Panc1 (cell line): Measurements from ENCODE around the gene GDF2. TPM values are rescaled to one million over a fixed set of nuclear protein-coding genes. Genes with fewer than 3 reads are reported as not detected.

ENCODE experiments used
- ATAC-seq: fragments of 200-7000 bp; cut with Tn5 transposase; 2 replicates; pipeline ENCODE4 v1.9.1; 2020; ENCODE audit warnings: mild to moderate bottlenecking, moderate library complexity
- BruUV-seq: library from RNA; stranded (reverse); fragments of 400-500 nt; replicated peaks from 2 replicates; lab custom pipeline; 2021; lab: Mats Ljungman, UMichigan
- CTCF ChIA-PET: fragments of 300-600 bp; sonication (Branson Sonifier 250); formaldehyde crosslinking; loops from one replicate; lab custom pipeline; 2022; ENCODE audit warnings: antibody characterized with exemption; lab: Charles Lee
- POLR2A ChIA-PET: fragments of 300-600 bp; sonication (Branson Sonifier 250); formaldehyde crosslinking; loops from one replicate; lab custom pipeline; 2022; ENCODE audit warnings: antibody characterized with exemption; lab: Charles Lee
- DNase-seq: peaks from one replicate; pipeline ENCODE4 v3.0.0-alpha.2; 2010; ENCODE audit warnings: low read depth, low spot score
- H3K27ac ChIP-seq: 2 replicates; pipeline ENCODE4 v1.5.1; 2011; ENCODE audit warnings: mild to moderate bottlenecking, low read length, inconsistent platforms
- H3K27me3 ChIP-seq: fragments of 200-500 bp; sonication (Bioruptor generic); 2 replicates; pipeline ENCODE4 v1.6.0; 2014; ENCODE audit warnings: low read length, inconsistent platforms; ENCODE audit not compliant: control insufficient read depth, insufficient read depth
- H3K36me3 ChIP-seq: fragments of 200-500 bp; sonication (Bioruptor generic); 2 replicates; pipeline ENCODE4 v1.5.1; 2014; ENCODE audit warnings: inconsistent platforms, mild to moderate bottlenecking, low read length, moderate library complexity; ENCODE audit not compliant: control insufficient read depth, insufficient read depth
- H3K4me1 ChIP-seq: 2 replicates; pipeline ENCODE4 v1.5.1; 2011; ENCODE audit warnings: inconsistent platforms, mild to moderate bottlenecking, low read length, moderate library complexity; ENCODE audit not compliant: control insufficient read depth, insufficient read depth
- H3K4me3 ChIP-seq, 2 experiments: 2 replicates each; pipeline ENCODE4 v1.5.1; 2011 to 2012; ENCODE audit warnings: low read depth in 2 of 2, low read length in 2 of 2, mild to moderate bottlenecking in 2 of 2, inconsistent platforms in 1 of 2, moderate library complexity in 1 of 2
- H3K9me3 ChIP-seq: fragments of 200-500 bp; sonication (Bioruptor generic); 2 replicates; pipeline ENCODE4 v1.5.1; 2014; ENCODE audit warnings: low read depth, mild to moderate bottlenecking, inconsistent platforms, low read length, moderate library complexity; ENCODE audit not compliant: control insufficient read depth, insufficient read depth
- CTCF ChIP-seq: fragments of 450-650 bp; IDR thresholded peaks from 2 replicates; pipeline ENCODE4 v1.5.1; 2017; ENCODE audit warnings: mild to moderate bottlenecking
- POLR2AphosphoS5 ChIP-seq: IDR thresholded peaks from 2 replicates; pipeline ENCODE4 v1.6.1; 2012; ENCODE audit warnings: mild to moderate bottlenecking, low read depth, low read length, moderate library complexity
- REST ChIP-seq, 2 experiments: IDR thresholded peaks; 2 replicates each; pipeline ENCODE4 v1.6.1; 2011 to 2012; ENCODE audit warnings: low read depth in 2 of 2, control low read depth in 1 of 2, low read length in 1 of 2, mild to moderate bottlenecking in 1 of 2, moderate library complexity in 1 of 2; ENCODE audit not compliant: insufficient read depth in 1 of 2
- SIN3A ChIP-seq: IDR thresholded peaks from 2 replicates; pipeline ENCODE4 v1.6.1; 2012; ENCODE audit warnings: low read depth, mild to moderate bottlenecking, low read length, moderate library complexity, borderline replicate concordance; ENCODE audit not compliant: insufficient read depth
- TCF7L2 ChIP-seq: IDR thresholded peaks from 2 replicates; pipeline ENCODE4 v1.6.1; 2011; ENCODE audit warnings: mild to moderate bottlenecking, low read depth, low read length, inconsistent platforms
- in situ Hi-C: cut with HindIII; loops from 2 replicates; pipeline ENCODE4 v1.10.0; 2016; ENCODE audit warnings: low sequenced_read_pairs, low pct_unique_long_range_greater_than_20kb
- intact Hi-C: fragments of 100-400 bp; cut with micrococcal nuclease; formaldehyde crosslinking; loops from one replicate; pipeline ENCODE4 v1.10.0; 2022; ENCODE audit not compliant: unreplicated experiment
- total RNA-seq: library from RNA; stranded (reverse); gene quantifications from one replicate; pipeline ENCODE4 v1.2.1, GENCODE V29; 2021; ENCODE audit not compliant: unreplicated experiment

GDF2 gene
- total RNA-seq, 1 experiment from 2014 or later, result not detected

GRCh38 chr10:47331954-47332353, 9.7 kb downstream of the GDF2 start:
- ChIA-PET POLR2A (no interaction called here), CTCF (no interaction called here)
- no peak for ATAC-seq
- no peak for DNase-seq
- Histone ChIP-seq H3K27me3 (peaks cover 16% of the 10 kb centered on the region), H3K4me3 (no peak overlapping the region), H3K27ac (no peak overlapping the region), H3K9me3 (no peaks in the 10 kb centered on the region), H3K36me3 (no peaks in the 10 kb centered on the region), H3K4me1 (no peaks in the 10 kb centered on the region)
- no peak for TF ChIP-seq SIN3A
- TF ChIP-seq POLR2AphosphoS5, result no peak
- TF ChIP-seq TCF7L2, result no peak
- TF ChIP-seq CTCF, result no peak
- no peak for TF ChIP-seq REST (IDR thresholded peaks at IDR 0.05; ENCODE audit: insufficient read depth in 1 of 2, low read depth in 2 of 2, low read length in 1 of 2)
- no TSS peak for BruUV-seq
- in situ Hi-C loops, result no loop called here
- intact Hi-C loops, result no loop called here

GRCh38 chr10:47332371-47332770, 10.1 kb downstream of the GDF2 start:
- intact Hi-C loops (no loop called here), in situ Hi-C loops (no loop called here)
- ATAC-seq (no peak), DNase-seq (no peak)
- CTCF ChIA-PET, result no interaction called here
- no peak for TF ChIP-seq CTCF
- TF ChIP-seq REST (IDR thresholded peaks at IDR 0.05; ENCODE audit: insufficient read depth in 1 of 2, low read depth in 2 of 2, low read length in 1 of 2), result no peak
- TF ChIP-seq SIN3A, result no peak
- TF ChIP-seq TCF7L2, result no peak
- no peak for TF ChIP-seq POLR2AphosphoS5
- Histone ChIP-seq H3K4me1 (no peaks in the 10 kb centered on the region), H3K4me3 (no peak overlapping the region), H3K36me3 (no peaks in the 10 kb centered on the region), H3K9me3 (no peaks in the 10 kb centered on the region), H3K27me3 (peaks cover 18% of the 10 kb centered on the region), H3K27ac (no peak overlapping the region)
- POLR2A ChIA-PET, result no interaction called here
- no TSS peak for BruUV-seq
